ENCODE measurements around the gene SMS.

- TF ChIP-seq POLR2A (IDR thresholded peaks at IDR 0.05; ENCODE audit: low read depth, low read length) (no peak), POLR2AphosphoS5 (IDR thresholded peaks at IDR 0.05; ENCODE audit: low read depth, low read length) (no peak), TAF1 (IDR thresholded peaks at IDR 0.05; ENCODE audit: borderline replicate concordance, low read depth, low read length) (no peak)
These were observed 21.9 kb downstream of the SMS start for GRCh38 chrX:21962361-21962760.

Data from GM12892 (cell line).